IMR-90 (cell line): ENCODE results near the gene ATF7IP. TPM values are rescaled to one million over a fixed set of nuclear protein-coding genes. Genes with fewer than 3 reads are reported as not detected.

Experiments used
- ATAC-seq: fragments of 200-7000 bp; cut with Tn5 transposase; 2 replicates; pipeline ENCODE4 v1.9.1; 2020; ENCODE audit warnings: low read depth, mild to moderate bottlenecking, moderate library complexity
- BruUV-seq: library from RNA; stranded (reverse); fragments of 400-500 nt; replicated peaks from 2 replicates; lab custom pipeline; 2021; lab: Mats Ljungman, UMichigan
- CTCF ChIA-PET: fragments of 300-600 bp; formaldehyde crosslinking; extraction: SDS; loops from one replicate; lab custom pipeline; 2021; ENCODE audit warnings: antibody characterized with exemption; lab: Yijun Ruan, JAX
- POLR2A ChIA-PET: fragments of 300-600 bp; sonication (Branson Sonifier 250); formaldehyde crosslinking; loops from one replicate; lab custom pipeline; 2022; ENCODE audit warnings: antibody characterized with exemption; ENCODE audit not compliant: unreplicated experiment; lab: Charles Lee
- DNase-seq: peaks from one replicate; pipeline ENCODE4 v3.0.0; 2013
- H2AFZ ChIP-seq: replicated peaks from 2 replicates; pipeline ENCODE3; 2013; ENCODE audit warnings: low read length, mild to moderate bottlenecking; ENCODE audit not compliant: poor library complexity
- H2AK5ac ChIP-seq: 2 replicates; pipeline ENCODE4 v1.6.1; 2013; ENCODE audit warnings: low read depth, low read length, inconsistent platforms
- H2AK9ac ChIP-seq: replicated peaks from 2 replicates; pipeline ENCODE3; 2013; ENCODE audit warnings: mild to moderate bottlenecking, low read depth, low read length, moderate library complexity; ENCODE audit not compliant: poor library complexity
- H2BK120ac ChIP-seq: 2 replicates; pipeline ENCODE4 v1.6.1; 2013; ENCODE audit warnings: low read depth, low read length, inconsistent platforms
- H2BK15ac ChIP-seq: 3 replicates; pipeline ENCODE4 v1.6.1; 2013; ENCODE audit warnings: low read depth, low read length, inconsistent platforms
- H2BK20ac ChIP-seq: 2 replicates; pipeline ENCODE4 v1.6.1; 2013; ENCODE audit warnings: low read depth, mild to moderate bottlenecking, inconsistent platforms, low read length, moderate library complexity
- H2BK5ac ChIP-seq: 2 replicates; pipeline ENCODE4 v1.6.1; 2013; ENCODE audit warnings: mild to moderate bottlenecking, low read depth, low read length, inconsistent platforms; ENCODE audit not compliant: poor library complexity, severe bottlenecking
- H3K14ac ChIP-seq: replicated peaks from 2 replicates; pipeline ENCODE4 v1.6.1; 2013; ENCODE audit warnings: low read depth, low read length, inconsistent platforms
- H3K18ac ChIP-seq: 2 replicates; pipeline ENCODE4 v1.6.1; 2013; ENCODE audit warnings: low read depth, low read length, control low read depth
- H3K23ac ChIP-seq: 2 replicates; pipeline ENCODE4 v1.6.1; 2013; ENCODE audit warnings: low read depth, low read length, inconsistent platforms
- H3K27ac ChIP-seq: 2 replicates; pipeline ENCODE4 v1.5.1; 2013; ENCODE audit warnings: mild to moderate bottlenecking, control low read depth, low read length; ENCODE audit not compliant: insufficient read depth
- H3K27me3 ChIP-seq: 2 replicates; pipeline ENCODE4 v1.6.1; 2013; ENCODE audit warnings: low read length; ENCODE audit not compliant: control insufficient read depth, insufficient read depth
- H3K36me3 ChIP-seq: 2 replicates; pipeline ENCODE4 v1.6.1; 2013; ENCODE audit warnings: low read length, mixed read lengths; ENCODE audit not compliant: control insufficient read depth, insufficient read depth
- H3K4ac ChIP-seq: 2 replicates; pipeline ENCODE4 v1.6.1; 2013; ENCODE audit warnings: low read depth, low read length, inconsistent platforms
- H3K4me1 ChIP-seq: 2 replicates; pipeline ENCODE4 v1.6.1; 2013; ENCODE audit warnings: low read length, mixed read lengths; ENCODE audit not compliant: control insufficient read depth, insufficient read depth
- H3K4me2 ChIP-seq: 2 replicates; pipeline ENCODE4 v1.6.1; 2013; ENCODE audit warnings: low read depth, mild to moderate bottlenecking, control low read depth, low read length, moderate library complexity
- H3K4me3 ChIP-seq: 2 replicates; pipeline ENCODE4 v1.5.1; 2013; ENCODE audit warnings: low read depth, mild to moderate bottlenecking, control low read depth, low read length, moderate library complexity; ENCODE audit not compliant: insufficient read depth
- H3K56ac ChIP-seq: 2 replicates; pipeline ENCODE4 v1.6.1; 2013; ENCODE audit warnings: low read length, inconsistent platforms; ENCODE audit not compliant: insufficient read depth; ENCODE audit errors: extremely low read depth
- H3K79me1 ChIP-seq, 2 experiments: 2 replicates each; pipeline ENCODE4 v1.6.1; 2013; ENCODE audit warnings: low read length in 2 of 2, inconsistent platforms in 1 of 2, low read depth in 1 of 2
- H3K9ac ChIP-seq: 2 replicates; pipeline ENCODE4 v1.6.1; 2013; ENCODE audit warnings: low read depth, low read length, control low read depth
- H3K9me1 ChIP-seq: 2 replicates; pipeline ENCODE4 v1.6.1; 2013; ENCODE audit warnings: low read length, inconsistent platforms; ENCODE audit not compliant: insufficient read depth
- H3K9me3 ChIP-seq: 2 replicates; pipeline ENCODE4 v1.6.1; 2013; ENCODE audit warnings: low read length; ENCODE audit not compliant: control insufficient read depth, insufficient read depth
- H4K20me1 ChIP-seq: 2 replicates; pipeline ENCODE4 v1.6.1; 2013; ENCODE audit warnings: low read length, inconsistent platforms; ENCODE audit not compliant: insufficient read depth
- H4K5ac ChIP-seq: 2 replicates; pipeline ENCODE4 v1.6.1; 2013; ENCODE audit warnings: mild to moderate bottlenecking, low read depth, low read length, control low read depth
- H4K8ac ChIP-seq, 2 experiments: 2 replicates each; pipeline ENCODE4 v1.6.1; 2013; ENCODE audit warnings: low read depth in 2 of 2, low read length in 2 of 2, control low read depth in 1 of 2, inconsistent platforms in 1 of 2
- H4K91ac ChIP-seq: 2 replicates; pipeline ENCODE4 v1.6.1; 2013; ENCODE audit warnings: low read depth, low read length, inconsistent platforms; ENCODE audit not compliant: insufficient read depth
- BHLHE40 ChIP-seq: fragments of 150-350 bp; IDR thresholded peaks from 2 replicates; pipeline ENCODE4 v1.6.1; 2016; ENCODE audit warnings: mild to moderate bottlenecking, low read depth, low read length
- CEBPB ChIP-seq: IDR thresholded peaks from 2 replicates; pipeline ENCODE4 v1.6.1; 2012; ENCODE audit warnings: low read depth, low read length, improper control_type of control experiment
- CHD1 ChIP-seq: IDR thresholded peaks from 2 replicates; pipeline ENCODE4 v1.6.1; 2012; ENCODE audit warnings: low read depth, low read length, improper control_type of control experiment
- ELK1 ChIP-seq: fragments of 150-350 bp; IDR thresholded peaks from 2 replicates; pipeline ENCODE4 v1.6.1; 2016; ENCODE audit warnings: low read depth, mild to moderate bottlenecking, low read length, moderate library complexity, borderline replicate concordance
- MAFK ChIP-seq: IDR thresholded peaks from 2 replicates; pipeline ENCODE4 v1.6.1; 2012; ENCODE audit warnings: low read depth, low read length, improper control_type of control experiment
- MAZ ChIP-seq: IDR thresholded peaks from 2 replicates; pipeline ENCODE4 v1.6.1; 2012; ENCODE audit warnings: low read depth, mild to moderate bottlenecking, low read length, improper control_type of control experiment, moderate library complexity, borderline replicate concordance
- NFE2L2 ChIP-seq: fragments of 150-350 bp; IDR thresholded peaks from 2 replicates; pipeline ENCODE4 v1.6.1; 2016; ENCODE audit warnings: low read depth, mild to moderate bottlenecking, low read length
- POLR2A ChIP-seq: IDR thresholded peaks from 2 replicates; pipeline ENCODE4 v1.6.1; 2012; ENCODE audit warnings: mild to moderate bottlenecking, low read depth, low read length
- RAD21 ChIP-seq: IDR thresholded peaks from 2 replicates; pipeline ENCODE4 v1.6.1; 2012; ENCODE audit warnings: low read length, improper control_type of control experiment
- RCOR1 ChIP-seq: IDR thresholded peaks from 2 replicates; pipeline ENCODE4 v1.6.1; 2012; ENCODE audit warnings: mild to moderate bottlenecking, low read length, improper control_type of control experiment; ENCODE audit not compliant: insufficient replicate concordance
- SMC3 ChIP-seq: fragments of 150-350 bp; IDR thresholded peaks from 2 replicates; pipeline ENCODE4 v1.6.1; 2016; ENCODE audit warnings: low read depth, mild to moderate bottlenecking, antibody characterized with exemption, low read length, moderate library complexity
- USF2 ChIP-seq: fragments of 150-350 bp; IDR thresholded peaks from 2 replicates; pipeline ENCODE4 v1.6.1; 2017; ENCODE audit warnings: mild to moderate bottlenecking, antibody characterized with exemption, low read length, low read depth
- WGBS, 2 experiments: methylation state at CpG; one replicate each; pipeline versions ENCODE4 v1.1.5 to v1.1.7; 2013; ENCODE audit warnings: missing lambda C conversion rate in 2 of 2; ENCODE audit not compliant: insufficient read length in 1 of 2; ENCODE audit errors: extremely low coverage in 2 of 2; 5-methylcytosine and 5-hydroxymethylcytosine counted together
- dilution Hi-C: fragments of 300-500 bp; cut with HindIII; formaldehyde crosslinking; loops from one replicate; pipeline ENCODE4 v1.14.3; 2018; ENCODE audit warnings: low sequenced_read_pairs; ENCODE audit not compliant: unreplicated experiment
- in situ Hi-C: fragments of 300-500 bp; cut with MboI; formaldehyde crosslinking; loops from 3 replicates; pipeline ENCODE4 v1.14.3; 2019; ENCODE audit warnings: low sequenced_read_pairs, inconsistent platforms, mixed read lengths
- intact Hi-C: fragments of 100-400 bp; cut with micrococcal nuclease; formaldehyde crosslinking; loops from 2 replicates; pipeline ENCODE4 v1.10.0; 2022
- polyA plus RNA-seq, 3 experiments: library from polyadenylated mRNA; depleted of rRNA; stranded (reverse); fragments of >200 nt; gene quantifications; 2 replicates each; pipeline ENCODE4 v1.2.3, GENCODE V29; 2012; ENCODE audit warnings: low replicate concordance in 1 of 3
- total RNA-seq: library from RNA; depleted of rRNA; stranded (reverse); fragments of >200 nt; gene quantifications from 2 replicates; pipeline ENCODE4 v1.2.3, GENCODE V29; 2012

The ATF7IP gene
- total and polyA plus RNA-seq, 2 of the 4 experiments (the other 2 are of a cell fraction): 9.4 to 22.8 TPM

- H3K27me3 ChIP-seq: no peaks in the 10 kb centered on the region
- H3K4me3 ChIP-seq: no peak overlapping the region
- no peak overlapping the region for H2AK9ac ChIP-seq
- no peak for TF ChIP-seq MAFK
- no peak for TF ChIP-seq POLR2A
- no peak for TF ChIP-seq CHD1
- no peak for TF ChIP-seq MAZ
- TF ChIP-seq ELK1: no peak
- TF ChIP-seq USF2: no peak
- no peak for TF ChIP-seq SMC3
- TF ChIP-seq NFE2L2: no peak
- TF ChIP-seq RCOR1: no peak
- no peak for TF ChIP-seq CEBPB
- TF ChIP-seq BHLHE40: no peak
- no peak for TF ChIP-seq RAD21
- 0 out of 2 replicates have a peak, but pooled peaks cover 4% of the 10 kb centered on the region for H4K20me1 ChIP-seq
- peak overlapping the region; percentile 0; the same call in 1 of the 2 replicates for H2AK5ac ChIP-seq
- no peak overlapping the region for H3K18ac ChIP-seq
- no peak overlapping the region for H4K8ac ChIP-seq
- no peak overlapping the region for H3K56ac ChIP-seq
- in situ Hi-C loops: no loop called here
- no peak overlapping the region for H2BK20ac ChIP-seq
- H3K4me1 ChIP-seq: peaks cover 4% of the 10 kb centered on the region; the same call in 1 of the 2 replicates
- no TSS peak for BruUV-seq
- no peak for DNase-seq
- H4K5ac ChIP-seq: peak overlapping the region; percentile 74; the same call in 1 of the 2 replicates
- dilution Hi-C loops: no loop called here
- H3K4ac ChIP-seq: peak overlapping the region; percentile 37; the same call in 1 of the 2 replicates
- no peak overlapping the region for H3K23ac ChIP-seq
- H3K9ac ChIP-seq: no peak overlapping the region
- ChIA-PET POLR2A (no interaction called here), CTCF (interaction anchor here (0.6 to 1.5 kb wide), 3 partner anchors 10 to 96 kb away, joined by 3 read pairs; no protein-coding TSS in a partner anchor)
- no peak overlapping the region for H2BK15ac ChIP-seq
- H3K27ac ChIP-seq: no peak overlapping the region
- no peaks in the 10 kb centered on the region for H3K9me1 ChIP-seq
- H4K91ac ChIP-seq: peak overlapping the region; percentile 2; the same call in 1 of the 2 replicates
- H3K14ac ChIP-seq: no peak overlapping the region
- peaks cover 0 to 40% of the 10 kb centered on the region in 2 experiments; a peak in 3 of 4 replicates for H3K79me1 ChIP-seq
- H3K9me3 ChIP-seq: no peaks in the 10 kb centered on the region; the same call in 1 of the 2 replicates
- peak; percentile 10; the same call in 1 of the 2 replicates for ATAC-seq
- intact Hi-C loops: no loop called here
- H2BK5ac ChIP-seq: peak overlapping the region; percentile 7
- H3K36me3 ChIP-seq: no peaks in the 10 kb centered on the region
- H2AFZ ChIP-seq: no peak overlapping the region
- H2BK120ac ChIP-seq: no peak overlapping the region
- no CpG with 5 or more reads among the region's 4 CpGs for WGBS, 2 experiments
- H3K4me2 ChIP-seq: no peak overlapping the region
These were observed 37.2 kb downstream of the ATF7IP start for GRCh38 chr12:14402697-14403096.
